H1 (cell line): Measurements from ENCODE around the gene SCD. TPM values are rescaled to one million over a fixed set of nuclear protein-coding genes. Genes with fewer than 3 reads are reported as not detected.

ENCODE experiments used
- CTCF ChIA-PET: fragments of 300-600 bp; sonication (Branson Sonifier 250); formaldehyde crosslinking; loops from one replicate; lab custom pipeline; 2021; ENCODE audit not compliant: partially characterized antibody; lab: Charles Lee
- POLR2A ChIA-PET: fragments of 300-600 bp; sonication (Branson Sonifier 250); formaldehyde crosslinking; loops from one replicate; lab custom pipeline; 2021; ENCODE audit warnings: inconsistent platforms; ENCODE audit not compliant: partially characterized antibody; lab: Charles Lee
- DNase-seq, 2 experiments: peaks; one replicate each; pipeline versions ENCODE4 v3.0.0 to v3.0.0-alpha.2; 2010 to 2022; ENCODE audit warnings: low spot score in 2 of 2, low read depth in 1 of 2, mixed read lengths in 1 of 2
- FAIRE-seq: peaks from 2 replicates; lab custom pipeline; 2011; peaks lifted over from hg19 to GRCh38; lab: Jason Lieb, UNC
- H2AFZ ChIP-seq: 2 replicates; pipeline ENCODE4 v1.8.1; 2012; ENCODE audit warnings: low read length, inconsistent platforms
- H2AK5ac ChIP-seq: 2 replicates; pipeline ENCODE4 v1.6.1; 2013; ENCODE audit warnings: low read depth, low read length
- H2BK120ac ChIP-seq: replicated peaks from 2 replicates; pipeline ENCODE3; 2013; ENCODE audit warnings: low read depth, low read length, inconsistent platforms
- H2BK12ac ChIP-seq: 2 replicates; pipeline ENCODE4 v1.6.1; 2013; ENCODE audit warnings: low read depth, low read length
- H2BK15ac ChIP-seq: 2 replicates; pipeline ENCODE4 v1.6.1; 2013; ENCODE audit warnings: low read length
- H2BK20ac ChIP-seq: 2 replicates; pipeline ENCODE4 v1.6.1; 2013; ENCODE audit warnings: low read length
- H2BK5ac ChIP-seq: 2 replicates; pipeline ENCODE4 v1.6.1; 2013; ENCODE audit warnings: low read depth, low read length
- H3K14ac ChIP-seq: 2 replicates; pipeline ENCODE4 v1.6.1; 2013; ENCODE audit warnings: inconsistent platforms; ENCODE audit not compliant: insufficient read length
- H3K18ac ChIP-seq: 2 replicates; pipeline ENCODE4 v1.6.1; 2013; ENCODE audit warnings: low read length; ENCODE audit errors: extremely low read depth
- H3K23ac ChIP-seq: 2 replicates; pipeline ENCODE4 v1.6.1; 2013; ENCODE audit warnings: inconsistent platforms; ENCODE audit not compliant: insufficient read length
- H3K23me2 ChIP-seq: 2 replicates; pipeline ENCODE4 v1.6.1; 2013; ENCODE audit warnings: low read depth, low read length
- H3K27ac ChIP-seq: 2 replicates; pipeline ENCODE4 v1.6.1; 2011; ENCODE audit warnings: low read depth, low read length, inconsistent platforms
- H3K27me3 ChIP-seq, 4 experiments: replicated peaks in 1 of 4; 1 replicate in 1 of 4; 2 replicates in 3 of 4; pipeline versions ENCODE4 v1.6.1 to v1.8.1; 2011 to 2013; ENCODE audit warnings: low read length in 3 of 4, mild to moderate bottlenecking in 3 of 4, inconsistent platforms in 2 of 4, mixed read lengths in 2 of 4, moderate library complexity in 1 of 4; ENCODE audit not compliant: control insufficient read depth in 3 of 4, insufficient read depth in 3 of 4; ENCODE audit errors: extremely low read depth in 1 of 4
- H3K36me3 ChIP-seq, 4 experiments: 2 replicates each; pipeline versions ENCODE4 v1.6.1 to v1.8.1; 2011 to 2013; ENCODE audit warnings: mild to moderate bottlenecking in 4 of 4, low read length in 3 of 4, moderate library complexity in 2 of 4, control low read depth in 1 of 4, inconsistent platforms in 1 of 4; ENCODE audit not compliant: insufficient read depth in 4 of 4, control insufficient read depth in 2 of 4
- H3K4ac ChIP-seq: replicated peaks from 2 replicates; pipeline ENCODE3; 2013; ENCODE audit warnings: low read length, low read depth, mixed read lengths, inconsistent platforms; ENCODE audit not compliant: insufficient read length
- H3K4me1 ChIP-seq, 4 experiments: replicated peaks in 1 of 4; 1 replicate in 1 of 4; 2 replicates in 3 of 4; pipeline versions ENCODE4 v1.6.1 to v1.8.1; 2011 to 2013; ENCODE audit warnings: low read length in 3 of 4, inconsistent platforms in 2 of 4, mixed read lengths in 1 of 4; ENCODE audit not compliant: insufficient read depth in 4 of 4, control insufficient read depth in 3 of 4
- H3K4me2 ChIP-seq, 2 experiments: 2 replicates each; pipeline versions ENCODE4 v1.6.1 to v1.8.1; 2011 to 2013; ENCODE audit warnings: low read depth in 2 of 2, low read length in 2 of 2, control low read depth in 1 of 2, inconsistent platforms in 1 of 2, mild to moderate bottlenecking in 1 of 2; ENCODE audit not compliant: insufficient read depth in 1 of 2
- H3K4me3 ChIP-seq, 4 experiments: fragments of 200-600, 300-600 bp in 1 of 4; sonication (generic), shearing (Covaris generic), sonication (Bioruptor Twin) in 1 of 4; 2 replicates each; pipeline versions ENCODE4 v1.5.1 to v1.8.1; 2011 to 2016; ENCODE audit warnings: low read length in 4 of 4, low read depth in 3 of 4, control low read depth in 2 of 4, inconsistent platforms in 2 of 4, mild to moderate bottlenecking in 2 of 4, mixed read lengths in 1 of 4, moderate library complexity in 1 of 4; ENCODE audit not compliant: insufficient read depth in 2 of 4; ENCODE audit errors: extremely low read depth in 1 of 4
- H3K56ac ChIP-seq: replicated peaks from 2 replicates; pipeline ENCODE3; 2013; ENCODE audit warnings: low read depth, mild to moderate bottlenecking, mixed read lengths, low read length, inconsistent platforms; ENCODE audit not compliant: insufficient read length
- H3K79me1 ChIP-seq: 2 replicates; pipeline ENCODE4 v1.6.1; 2013; ENCODE audit warnings: low read depth, low read length, control low read depth
- H3K79me2 ChIP-seq, 2 experiments: 2 replicates each; pipeline versions ENCODE4 v1.6.1 to v1.8.1; 2012 to 2013; ENCODE audit warnings: low read length in 2 of 2, mild to moderate bottlenecking in 2 of 2, inconsistent platforms in 1 of 2; ENCODE audit not compliant: insufficient read depth in 2 of 2, control insufficient read depth in 1 of 2
- H3K9ac ChIP-seq, 4 experiments: replicated peaks in 1 of 4; 1 replicate in 1 of 4; 2 replicates in 3 of 4; pipeline versions ENCODE4 v1.6.1 to v1.8.1; 2011 to 2013; ENCODE audit warnings: low read depth in 3 of 4, low read length in 3 of 4, control low read depth in 2 of 4, mild to moderate bottlenecking in 2 of 4, moderate library complexity in 2 of 4, inconsistent platforms in 1 of 4; ENCODE audit errors: extremely low read depth in 1 of 4
- H3K9me3 ChIP-seq, 2 experiments: 2 replicates each; pipeline versions ENCODE4 v1.6.1 to v1.8.1; 2012 to 2013; ENCODE audit warnings: mild to moderate bottlenecking in 2 of 2, moderate library complexity in 2 of 2, control low read depth in 1 of 2, inconsistent platforms in 1 of 2, low read depth in 1 of 2, low read length in 1 of 2, mixed read lengths in 1 of 2; ENCODE audit not compliant: insufficient read depth in 2 of 2
- H4K20me1 ChIP-seq, 2 experiments: replicated peaks in 1 of 2; 2 replicates each; pipeline versions ENCODE3 to v1.8.1; 2011 to 2013; ENCODE audit warnings: inconsistent platforms in 2 of 2, low read length in 2 of 2, mild to moderate bottlenecking in 1 of 2; ENCODE audit not compliant: insufficient read depth in 2 of 2, control insufficient read depth in 1 of 2
- H4K5ac ChIP-seq: 2 replicates; pipeline ENCODE4 v1.6.1; 2013; ENCODE audit warnings: low read length, low read depth, mixed read lengths, inconsistent platforms; ENCODE audit not compliant: insufficient read length
- H4K8ac ChIP-seq: 2 replicates; pipeline ENCODE4 v1.8.0; 2013; ENCODE audit warnings: mild to moderate bottlenecking, moderate library complexity, low read length, inconsistent platforms; ENCODE audit not compliant: insufficient read depth; ENCODE audit errors: extremely low read depth
- H4K91ac ChIP-seq: replicated peaks from 2 replicates; pipeline ENCODE3; 2013; ENCODE audit warnings: low read length, mixed read lengths, inconsistent platforms; ENCODE audit not compliant: insufficient read length
- ATF2 ChIP-seq: IDR thresholded peaks from 2 replicates; pipeline ENCODE4 v1.6.1; 2012; ENCODE audit warnings: low read length, inconsistent platforms
- BRCA1 ChIP-seq: IDR thresholded peaks from 2 replicates; pipeline ENCODE4 v1.6.1; 2012; ENCODE audit warnings: low read depth, low read length, improper control_type of control experiment
- CREB1 ChIP-seq: IDR thresholded peaks from 2 replicates; pipeline ENCODE4 v1.6.1; 2012; ENCODE audit warnings: inconsistent platforms
- CTBP2 ChIP-seq: IDR thresholded peaks from 2 replicates; pipeline ENCODE4 v1.7.0; 2011; ENCODE audit warnings: borderline replicate concordance, mild to moderate bottlenecking, moderate library complexity, mixed read lengths, low read length; ENCODE audit not compliant: insufficient read depth, insufficient read length
- EZH2 ChIP-seq: fragments of 200-600 bp; sonication (generic); IDR thresholded peaks from 2 replicates; pipeline ENCODE4 v1.7.1; 2012; ENCODE audit warnings: low read depth, mild to moderate bottlenecking, moderate library complexity, low read length, inconsistent platforms; ENCODE audit not compliant: severe bottlenecking
- POLR2A ChIP-seq, 2 experiments: IDR thresholded peaks; 1 replicate in 1 of 2; 2 replicates in 1 of 2; pipeline ENCODE4 v1.6.1; 2011; ENCODE audit warnings: low read depth in 2 of 2, low read length in 2 of 2, mild to moderate bottlenecking in 2 of 2; ENCODE audit errors: control extremely low read depth in 1 of 2
- POLR2AphosphoS5 ChIP-seq: IDR thresholded peaks from 2 replicates; pipeline ENCODE4 v1.6.1; 2011; ENCODE audit warnings: low read depth, low read length
- RFX5 ChIP-seq: IDR thresholded peaks from 2 replicates; pipeline ENCODE4 v1.6.1; 2011; ENCODE audit warnings: low read depth, low read length, improper control_type of control experiment, borderline replicate concordance
- RXRA ChIP-seq: IDR thresholded peaks from 2 replicates; pipeline ENCODE4 v1.6.1; 2011; ENCODE audit warnings: low read depth, mild to moderate bottlenecking, low read length, moderate library complexity; ENCODE audit not compliant: insufficient read depth
- SIRT6 ChIP-seq: IDR thresholded peaks from one replicate; pipeline ENCODE4 v1.7.1; 2012; ENCODE audit warnings: low read length, inconsistent platforms
- SIX5 ChIP-seq: IDR thresholded peaks from 2 replicates; pipeline ENCODE4 v1.6.1; 2011; ENCODE audit warnings: mild to moderate bottlenecking, low read depth, low read length
- SUZ12 ChIP-seq: fragments of 200-600 bp; sonication (generic); IDR thresholded peaks from 2 replicates; pipeline ENCODE4 v1.6.1; 2012; ENCODE audit warnings: mild to moderate bottlenecking, inconsistent platforms, low read length, moderate library complexity, mixed read lengths
- WGBS, 2 experiments: shearing (Covaris generic) in 1 of 2; methylation state at CpG; one replicate each; pipeline versions ENCODE4 v1.1.6 to v1.1.7; 2013 to 2015; ENCODE audit warnings: low lambda C conversion rate in 2 of 2, mixed read lengths in 2 of 2, inconsistent platforms in 1 of 2, low coverage in 1 of 2, missing lambda C conversion rate in 1 of 2; ENCODE audit not compliant: insufficient replicate concordance in 2 of 2, insufficient coverage in 1 of 2, insufficient read length in 1 of 2; ENCODE audit errors: extremely low coverage in 1 of 2, missing lambda C conversion rate in 1 of 2; 5-methylcytosine and 5-hydroxymethylcytosine counted together
- polyA plus RNA-seq, 7 experiments: library from polyadenylated mRNA; depleted of rRNA in 3 of 7; stranded (reverse) in 5 of 7; unstranded in 2 of 7; fragments of >200 nt in 5 of 7; fragments of 200-250 nt in 2 of 7; gene quantifications; 1 replicate in 5 of 7; 2 replicates in 1 of 7; 4 replicates in 1 of 7; pipeline versions ENCODE4 v1.2.1 to v1.2.3, GENCODE V29; 2011 to 2013; ENCODE audit warnings: missing spikeins in 2 of 7, mixed read lengths in 2 of 7
- total RNA-seq: library from RNA; stranded (reverse); fragmentation: NEBNext Ultra II Directional; extraction: Animal tissue kit (Norgen Biotek cat#: 25700); gene quantifications from 2 replicates; pipeline ENCODE4 v1.2.1, GENCODE V29; 2021

Gene SCD
- total and polyA plus RNA-seq, 2 of the 8 experiments (the other 6 are each of a cell fraction or from before 2014, with no cell fraction given): 397 to 621 TPM

- Histone ChIP-seq H2BK20ac (no peak overlapping the region), H3K4me2 (no peak overlapping the region), H3K23me2 (no peaks in the 10 kb centered on the region), H3K36me3 (no peaks in the 10 kb centered on the region; a peak in 1 of 8 replicates), H2AFZ (no peak overlapping the region), H3K27me3 (no peaks in the 10 kb centered on the region; a peak in 3 of 7 replicates), H3K79me1 (no peaks in the 10 kb centered on the region), H3K9me3 (no peaks in the 10 kb centered on the region), H3K79me2 (no peaks in the 10 kb centered on the region), H2BK120ac (no peak overlapping the region), H3K4ac (no peak overlapping the region), H3K4me1 (no peaks in the 10 kb centered on the region; a peak in 1 of 7 replicates), H3K23ac (no peak overlapping the region), H2BK5ac (no peak overlapping the region), H3K9ac (no peak overlapping the region), H4K91ac (no peak overlapping the region), H2AK5ac (no peak overlapping the region), H3K56ac (no peak overlapping the region), H4K20me1 (no peaks in the 10 kb centered on the region), H2BK12ac (no peak overlapping the region), H4K5ac (no peak overlapping the region), H3K27ac (no peak overlapping the region), H4K8ac (no peak overlapping the region), H3K4me3 (no peak overlapping the region), H2BK15ac (no peak overlapping the region), H3K14ac (no peak overlapping the region), H3K18ac (no peak overlapping the region)
- no peak for TF ChIP-seq BRCA1
- no peak for TF ChIP-seq ATF2
- TF ChIP-seq POLR2AphosphoS5: no peak
- TF ChIP-seq POLR2A (IDR thresholded peaks at IDR 0.05; ENCODE audit: control extremely low read depth in 1 of 2, low read depth in 2 of 2, low read length in 2 of 2): no peak
- TF ChIP-seq RXRA: no peak
- TF ChIP-seq CTBP2: no peak
- TF ChIP-seq CREB1: no peak
- no peak for TF ChIP-seq SUZ12
- no peak for TF ChIP-seq SIRT6
- no peak for TF ChIP-seq RFX5
- no peak for TF ChIP-seq EZH2
- TF ChIP-seq SIX5: no peak
- no peak for FAIRE-seq
- DNase-seq: no peak
- POLR2A ChIA-PET: no interaction called here
- WGBS, 2 experiments: 90% methylated on average over 9 of the region's 9 CpGs; no CpG with 5 or more reads in 1 of the 2 experiments
- CTCF ChIA-PET: interaction anchor here (1.0 to 21.7 kb wide), 5 partner anchors 11 to 174 kb away, joined by 3 to 226 read pairs (median 4); no protein-coding TSS in a partner anchor
Observed at GRCh38 chr10:100334762-100335161, 12.3 kb upstream of the SCD start.
